NCI-H1694 (cell line): ENCODE measurements around the gene BAX.
A peak's percentile ranks its signal among the peaks of the same experiment; 100 is the strongest.
"Not testable (repeated sequence)": the region's sequence is repeated elsewhere in the genome, so short reads cannot be mapped to it uniquely, and the experiment has no call there.

ENCODE experiments used
- DNase-seq: peaks from one replicate; lab custom pipeline; 2025; lab: John Stamatoyannopoulos, UW

The BAX gene

DNA sequence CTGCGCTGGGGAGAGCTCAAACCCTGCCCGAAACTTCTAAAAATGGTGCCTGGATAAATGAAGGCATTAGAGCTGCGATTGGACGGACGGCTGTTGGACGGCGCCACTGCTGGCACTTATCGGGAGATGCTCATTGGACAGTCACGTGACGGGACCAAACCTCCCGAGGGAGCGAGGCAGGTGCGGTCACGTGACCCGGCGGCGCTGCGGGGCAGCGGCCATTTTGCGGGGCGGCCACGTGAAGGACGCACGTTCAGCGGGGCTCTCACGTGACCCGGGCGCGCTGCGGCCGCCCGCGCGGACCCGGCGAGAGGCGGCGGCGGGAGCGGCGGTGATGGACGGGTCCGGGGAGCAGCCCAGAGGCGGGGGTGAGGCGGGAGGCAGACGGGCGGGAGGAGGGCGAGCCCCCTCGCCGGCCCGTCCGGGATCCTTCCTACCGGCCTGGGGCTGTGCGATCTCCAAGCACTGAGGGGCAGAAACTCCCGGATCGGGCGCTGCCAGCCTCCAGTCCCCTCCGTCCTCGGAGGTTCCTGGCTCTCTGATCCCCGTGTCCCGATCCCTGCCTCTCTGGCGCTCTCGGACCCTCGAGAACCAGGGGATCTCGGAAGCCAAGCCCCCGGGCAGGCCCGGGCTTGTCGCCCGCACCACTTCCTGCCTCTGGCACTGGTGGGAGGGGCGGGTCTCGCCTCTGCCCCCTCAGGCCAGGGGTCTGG lies at the start of gene BAX:
Gene BAX (plus strand): TSS at position 281 of the 713 bp plus-strand sequence. CDS start 54 bp downstream, at position 335.
- DNase-seq = peak; percentile 97

DNA sequence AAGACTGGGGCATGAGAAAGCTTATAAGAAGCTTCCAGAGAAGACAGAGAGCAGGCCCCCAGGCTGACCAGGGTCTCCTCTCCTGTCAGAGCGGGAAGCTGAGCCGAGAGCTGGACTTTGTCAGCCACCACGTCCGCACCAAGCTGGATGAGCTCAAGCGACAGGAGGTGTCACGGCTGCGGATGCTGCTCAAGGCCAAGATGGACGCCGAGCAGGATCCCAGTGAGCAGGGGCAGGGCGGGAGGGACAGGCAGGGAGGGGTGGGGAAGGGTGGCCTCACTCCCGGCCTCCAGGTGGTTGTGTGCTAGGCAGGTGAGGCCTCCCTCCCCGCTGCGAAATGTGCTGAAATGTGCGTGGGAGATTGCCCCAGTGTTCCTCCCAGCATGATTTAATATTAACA lies 49.0 kb upstream of the BAX start:
- no peak for DNase-seq

DNA sequence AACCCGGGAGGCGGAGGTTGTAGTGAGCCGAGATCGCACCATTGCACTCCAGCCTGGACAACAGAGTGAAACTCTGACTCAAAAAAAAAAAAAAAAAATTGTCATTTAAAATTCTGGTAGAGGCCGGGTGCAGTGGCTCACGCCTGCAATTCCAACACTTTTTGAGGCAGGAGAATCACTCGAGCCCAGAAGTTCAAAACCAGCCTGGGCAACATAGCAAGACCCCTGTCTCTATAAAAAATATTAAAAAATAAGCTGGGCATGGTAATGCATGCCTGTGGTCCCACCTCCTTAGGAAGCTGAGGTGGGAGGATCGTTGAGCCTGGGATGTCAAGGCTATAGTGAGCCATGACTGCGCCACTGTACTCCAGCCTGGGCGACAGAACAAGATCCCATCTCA lies 48.4 kb upstream of the BAX start:
- DNase-seq = no peak

DNA sequence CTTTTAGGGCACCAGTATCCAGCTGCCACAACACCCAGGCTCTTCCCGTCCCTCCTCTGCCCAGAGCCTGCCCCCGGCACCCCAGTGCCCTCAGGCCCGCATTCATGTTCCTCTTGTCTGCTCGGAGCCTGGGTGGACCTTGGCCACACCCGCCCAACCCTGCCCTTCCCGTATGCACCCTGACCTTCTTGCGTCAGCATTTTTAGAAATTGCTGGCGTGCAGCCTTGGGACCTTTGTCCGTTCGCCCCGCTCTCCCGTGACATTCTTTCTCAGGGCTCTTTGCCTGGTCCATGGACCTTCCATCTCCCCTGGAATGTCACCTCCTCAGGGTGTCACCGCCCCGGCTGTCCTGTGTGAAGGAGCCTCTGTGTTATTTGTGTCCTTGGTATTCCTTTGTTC lies 47.0 kb upstream of the BAX start:
- no peak for DNase-seq

DNA sequence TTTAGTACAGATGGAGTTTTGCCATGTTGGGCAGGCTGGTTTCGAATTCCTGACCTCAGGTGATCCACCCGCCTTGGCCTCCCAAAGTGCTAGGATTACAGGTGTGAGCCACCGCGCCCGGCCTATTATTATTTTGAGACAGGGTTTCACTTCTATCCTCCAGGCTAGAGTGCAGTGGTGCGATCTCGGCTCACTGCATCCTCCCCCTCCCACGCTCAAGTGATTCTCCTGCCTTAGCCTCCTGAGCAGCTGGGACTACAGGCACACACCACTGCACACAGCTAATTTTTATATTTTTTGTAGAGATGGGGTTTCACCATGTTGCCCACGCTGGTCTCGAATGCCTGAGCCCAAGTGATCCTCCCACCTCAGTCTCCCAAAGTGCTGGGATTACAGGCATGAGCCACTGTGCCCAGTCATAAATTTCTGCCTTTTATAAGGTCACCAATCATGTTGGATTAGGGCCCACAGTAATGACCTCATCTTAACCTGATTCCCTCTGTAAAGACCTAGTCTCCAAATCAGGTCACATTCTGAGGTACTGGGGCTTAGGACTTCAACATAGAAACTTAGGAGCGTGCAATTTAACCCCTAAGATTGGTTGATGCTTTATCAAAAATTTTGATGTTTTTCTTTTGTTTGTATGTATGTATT lies 45.1 kb upstream of the BAX start:
- not testable (repeated sequence) for DNase-seq

DNA sequence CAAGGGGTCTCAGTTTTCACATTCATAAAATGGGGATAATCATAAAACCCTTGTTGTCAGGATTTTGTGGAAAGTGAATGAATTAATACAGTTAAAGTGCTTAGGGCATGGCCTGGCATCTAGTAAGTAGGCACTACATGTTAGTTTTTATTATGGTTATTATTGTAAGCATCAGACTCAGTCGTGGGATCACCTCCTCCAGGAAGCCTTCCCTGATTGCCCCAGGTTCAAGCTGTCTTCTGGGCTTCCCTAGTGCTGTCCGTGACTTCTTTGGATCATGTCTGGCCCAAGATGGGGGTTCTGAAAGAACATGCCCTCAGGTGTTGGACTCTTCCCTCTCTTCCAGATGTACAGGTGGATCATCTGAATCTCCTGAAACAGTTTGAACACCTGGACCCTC lies 43.9 kb upstream of the BAX start:
- DNase-seq = no peak

DNA sequence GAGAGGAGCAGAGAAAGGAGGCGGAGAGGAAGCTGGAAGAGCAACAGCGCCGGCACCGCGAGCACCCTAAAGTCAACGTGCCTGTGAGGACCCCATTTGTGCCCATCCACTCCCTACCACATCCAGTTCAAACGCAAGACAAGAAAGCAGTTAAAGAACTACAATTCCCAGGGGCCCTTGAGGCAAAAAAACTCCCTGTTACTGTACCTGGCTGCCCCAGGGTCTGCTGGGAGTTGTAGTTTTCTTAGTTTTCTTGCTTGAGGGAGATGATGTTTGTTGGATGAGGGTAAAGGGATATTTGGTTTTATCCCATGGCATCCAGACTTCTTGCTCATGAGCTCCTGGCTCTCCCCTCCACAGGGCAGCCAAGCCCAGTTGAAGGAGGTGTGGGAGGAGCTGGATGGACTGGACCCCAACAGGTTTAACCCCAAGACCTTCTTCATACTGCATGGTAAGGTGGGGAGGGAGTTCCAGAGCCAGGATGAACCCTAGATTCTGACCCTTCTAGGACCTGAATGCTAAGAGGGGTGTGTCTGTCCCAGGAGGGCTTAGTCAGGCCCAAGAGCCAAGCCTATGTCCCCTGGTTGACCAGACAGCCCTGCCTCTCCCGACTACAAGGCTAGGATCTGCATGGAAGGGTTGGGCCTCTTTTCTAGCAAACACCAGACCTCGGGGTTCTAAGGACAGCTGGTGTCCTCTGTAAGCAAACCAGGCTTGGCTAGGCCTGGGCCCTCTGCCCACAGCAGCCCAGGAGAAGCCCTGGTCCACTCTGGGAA lies 41.4 kb upstream of the BAX start:
- no peak for DNase-seq

DNA sequence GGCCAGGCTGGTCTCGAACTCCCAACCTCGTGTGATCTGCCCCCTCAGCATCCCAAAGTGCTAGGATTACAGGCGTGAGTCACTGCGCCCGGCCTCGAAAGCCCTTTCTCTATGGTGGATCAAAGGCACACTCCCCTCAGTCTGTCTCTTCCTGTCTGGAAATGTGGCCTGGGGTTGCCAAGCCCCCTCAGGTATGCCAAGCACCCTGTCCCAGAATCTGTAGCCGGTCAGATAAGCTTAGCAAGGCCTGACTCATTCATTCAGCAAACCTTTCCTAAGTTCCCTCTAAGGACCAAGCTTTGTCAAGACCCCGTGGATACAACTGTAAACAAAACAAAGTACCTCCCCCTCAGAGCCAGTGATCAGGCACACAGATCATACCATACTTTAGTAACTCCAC lies 40.5 kb upstream of the BAX start:
- no peak for DNase-seq

DNA sequence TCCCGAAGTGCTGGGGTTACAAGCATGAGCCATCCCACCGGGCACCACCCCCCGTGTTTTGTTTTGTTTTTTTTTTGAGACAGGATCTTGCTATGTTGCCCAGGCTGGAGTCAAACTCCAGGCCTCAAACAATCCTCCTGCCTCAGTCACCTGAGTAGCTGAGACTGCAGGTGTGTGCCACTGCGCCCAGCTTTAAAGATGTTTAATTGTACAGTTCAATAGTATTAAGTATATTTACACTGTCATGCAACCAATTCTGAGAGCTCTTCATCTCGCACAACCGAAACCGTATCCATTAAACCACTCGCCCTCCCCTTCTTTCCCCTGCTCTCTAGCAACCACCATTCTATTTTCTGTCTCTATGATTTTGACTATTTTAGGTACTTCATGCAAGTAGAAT lies 38.9 kb upstream of the BAX start:
- no peak for DNase-seq

DNA sequence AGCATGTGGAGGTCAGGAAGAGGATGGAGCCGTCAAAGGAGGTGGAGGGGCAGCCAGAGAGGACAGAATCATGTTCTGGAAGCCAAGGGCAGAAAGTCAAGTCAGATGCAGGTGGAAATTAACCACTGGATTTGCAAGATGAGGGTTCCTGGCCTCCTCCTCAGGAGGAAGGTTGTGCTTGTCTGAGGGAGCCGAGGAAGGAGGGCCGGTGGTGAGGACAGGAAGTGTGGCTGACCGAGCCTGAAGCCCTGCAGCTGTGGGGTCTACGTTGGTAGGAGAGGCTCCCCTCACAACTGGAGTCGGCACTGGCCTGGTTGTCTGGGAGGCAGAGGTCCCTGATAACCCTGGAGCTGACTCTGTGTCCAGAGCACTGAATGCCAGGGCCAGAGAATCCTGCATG lies 36.6 kb upstream of the BAX start:
- DNase-seq = no peak

DNA sequence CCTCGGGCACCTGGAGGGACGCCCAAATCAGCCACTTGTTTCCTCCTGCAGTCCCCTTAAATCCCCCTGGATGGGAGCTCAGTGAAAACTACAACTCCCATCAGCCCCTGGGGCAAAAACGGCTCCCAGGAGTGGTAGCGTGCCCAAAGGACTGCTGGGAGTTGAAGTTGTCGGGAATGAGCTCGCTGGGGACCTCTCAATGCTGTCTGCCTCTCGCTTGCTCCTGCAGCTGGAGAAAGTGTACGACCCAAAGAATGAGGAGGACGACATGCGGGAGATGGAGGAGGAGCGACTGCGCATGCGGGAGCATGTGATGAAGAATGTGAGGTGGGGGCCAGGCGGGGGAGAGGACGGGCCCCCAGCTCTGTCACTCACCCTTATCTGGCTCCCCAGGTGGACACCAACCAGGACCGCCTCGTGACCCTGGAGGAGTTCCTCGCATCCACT lies 35.9 kb upstream of the BAX start:
- DNase-seq = no peak

DNA sequence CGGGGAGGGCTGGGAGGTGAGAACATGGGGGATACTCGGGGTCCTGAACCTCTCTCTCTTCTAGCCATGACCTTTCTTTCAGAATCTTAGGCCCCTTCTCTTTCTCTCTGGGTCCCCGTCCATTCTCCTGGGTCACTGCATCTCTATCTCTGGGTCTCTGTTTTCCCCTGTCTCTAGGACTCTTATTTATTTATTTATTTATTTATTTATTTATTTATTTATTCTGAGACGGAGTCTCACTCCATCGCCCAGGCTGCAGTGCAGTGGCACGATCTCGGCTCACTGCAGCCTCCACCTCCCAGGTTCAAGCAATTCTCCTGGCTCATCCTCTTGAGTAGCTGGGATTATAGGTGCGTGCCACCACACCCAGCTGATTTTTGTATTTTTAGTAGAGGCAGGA lies 35.4 kb upstream of the BAX start:
- DNase-seq = not testable (repeated sequence)

DNA sequence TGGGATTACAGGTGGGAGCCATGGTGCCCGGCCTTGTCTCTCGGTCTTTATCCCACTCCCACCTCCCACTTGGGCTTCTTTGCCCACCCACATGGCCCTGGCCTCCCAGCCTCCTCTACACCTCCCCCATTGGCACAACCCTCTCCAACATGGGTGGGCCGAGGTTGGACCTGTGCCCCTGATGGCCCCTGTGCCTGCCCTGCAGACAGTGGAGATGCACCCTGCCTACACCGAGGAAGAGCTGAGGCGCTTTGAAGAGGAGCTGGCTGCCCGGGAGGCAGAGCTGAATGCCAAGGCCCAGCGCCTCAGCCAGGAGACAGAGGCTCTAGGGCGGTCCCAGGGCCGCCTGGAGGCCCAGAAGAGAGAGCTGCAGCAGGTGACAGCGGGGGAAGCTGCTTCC lies 33.7 kb upstream of the BAX start:
- DNase-seq = no peak

DNA sequence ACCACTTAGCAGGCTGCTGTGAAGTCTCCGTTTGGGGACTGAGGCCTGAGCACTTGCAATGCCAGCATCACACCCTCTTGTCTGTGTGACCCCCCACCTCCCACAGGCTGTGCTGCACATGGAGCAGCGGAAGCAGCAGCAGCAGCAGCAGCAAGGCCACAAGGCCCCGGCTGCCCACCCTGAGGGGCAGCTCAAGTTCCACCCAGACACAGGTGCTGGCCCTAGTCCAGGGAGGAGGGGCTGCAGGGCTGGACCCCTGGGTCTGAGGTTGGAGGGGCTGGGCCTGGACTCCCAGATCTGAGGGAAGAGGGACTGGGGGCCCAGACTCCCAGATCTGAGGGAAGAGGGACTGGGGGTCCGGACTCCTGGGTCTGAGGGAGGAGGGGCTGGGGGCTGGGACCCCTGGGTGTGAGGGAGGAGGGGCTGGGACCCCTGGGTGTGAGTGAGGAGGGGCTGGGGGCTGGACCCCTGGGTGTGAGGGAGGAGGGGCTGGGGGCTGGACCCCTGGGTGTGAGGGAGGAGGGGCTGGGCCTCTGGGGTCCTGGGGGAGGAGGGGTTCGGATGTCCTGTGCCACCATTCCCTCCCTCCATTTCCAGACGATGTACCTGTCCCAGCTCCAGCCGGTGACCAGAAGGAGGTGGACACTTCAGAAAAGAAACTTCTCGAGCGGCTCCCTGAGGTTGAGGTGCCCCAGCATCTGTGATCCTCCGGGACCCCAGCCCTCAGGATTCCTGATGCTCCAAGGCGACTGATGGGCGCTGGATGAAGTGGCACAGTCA lies 32.8 kb upstream of the BAX start:
- no peak for DNase-seq

DNA sequence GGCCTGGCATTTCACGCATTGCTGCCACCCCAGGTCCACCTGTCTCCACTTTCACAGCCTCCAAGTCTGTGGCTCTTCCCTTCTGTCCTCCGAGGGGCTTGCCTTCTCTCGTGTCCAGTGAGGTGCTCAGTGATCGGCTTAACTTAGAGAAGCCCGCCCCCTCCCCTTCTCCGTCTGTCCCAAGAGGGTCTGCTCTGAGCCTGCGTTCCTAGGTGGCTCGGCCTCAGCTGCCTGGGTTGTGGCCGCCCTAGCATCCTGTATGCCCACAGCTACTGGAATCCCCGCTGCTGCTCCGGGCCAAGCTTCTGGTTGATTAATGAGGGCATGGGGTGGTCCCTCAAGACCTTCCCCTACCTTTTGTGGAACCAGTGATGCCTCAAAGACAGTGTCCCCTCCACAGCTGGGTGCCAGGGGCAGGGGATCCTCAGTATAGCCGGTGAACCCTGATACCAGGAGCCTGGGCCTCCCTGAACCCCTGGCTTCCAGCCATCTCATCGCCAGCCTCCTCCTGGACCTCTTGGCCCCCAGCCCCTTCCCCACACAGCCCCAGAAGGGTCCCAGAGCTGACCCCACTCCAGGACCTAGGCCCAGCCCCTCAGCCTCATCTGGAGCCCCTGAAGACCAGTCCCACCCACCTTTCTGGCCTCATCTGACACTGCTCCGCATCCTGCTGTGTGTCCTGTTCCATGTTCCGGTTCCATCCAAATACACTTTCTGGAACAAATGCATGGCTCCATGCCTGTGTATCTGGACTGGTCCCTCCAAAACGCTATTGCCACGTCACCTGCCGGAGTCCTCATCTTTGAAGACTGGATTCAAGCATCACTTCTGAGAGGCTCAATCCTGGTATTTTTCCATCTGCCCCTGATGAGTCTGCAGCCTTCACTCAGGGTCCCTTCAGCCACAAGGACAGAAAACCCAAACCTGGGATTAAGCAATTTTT lies 31.9 kb upstream of the BAX start:
- no peak for DNase-seq

DNA sequence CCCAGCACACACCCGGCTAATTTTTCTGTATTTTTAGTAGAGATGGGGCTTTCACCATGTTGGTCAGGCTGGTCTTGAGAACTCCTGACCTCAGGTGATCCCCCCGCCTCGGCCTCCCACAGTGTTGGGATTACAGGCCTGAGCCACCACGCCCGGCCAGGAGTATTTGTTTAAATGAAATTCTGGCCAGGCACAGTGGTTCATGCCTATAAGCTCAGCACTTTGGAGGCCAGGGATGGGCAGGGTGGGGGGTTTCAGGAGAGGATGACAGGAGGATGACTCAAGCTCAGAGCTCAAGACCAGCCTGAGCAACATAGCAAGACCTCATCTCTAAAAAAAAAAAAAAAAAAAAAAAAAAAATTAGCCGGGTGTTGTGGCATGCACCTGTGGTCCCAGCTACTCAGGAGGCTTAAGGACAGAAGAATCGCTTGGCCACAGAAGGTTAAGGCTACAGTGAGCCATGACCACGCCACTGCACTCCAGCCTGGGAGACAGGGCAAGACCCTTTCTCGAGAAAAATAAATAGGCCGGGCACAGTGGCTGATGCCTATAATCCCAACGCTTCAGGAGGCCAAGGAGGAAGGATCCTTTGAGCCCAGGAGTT lies 29.3 kb upstream of the BAX start:
- no peak for DNase-seq

DNA sequence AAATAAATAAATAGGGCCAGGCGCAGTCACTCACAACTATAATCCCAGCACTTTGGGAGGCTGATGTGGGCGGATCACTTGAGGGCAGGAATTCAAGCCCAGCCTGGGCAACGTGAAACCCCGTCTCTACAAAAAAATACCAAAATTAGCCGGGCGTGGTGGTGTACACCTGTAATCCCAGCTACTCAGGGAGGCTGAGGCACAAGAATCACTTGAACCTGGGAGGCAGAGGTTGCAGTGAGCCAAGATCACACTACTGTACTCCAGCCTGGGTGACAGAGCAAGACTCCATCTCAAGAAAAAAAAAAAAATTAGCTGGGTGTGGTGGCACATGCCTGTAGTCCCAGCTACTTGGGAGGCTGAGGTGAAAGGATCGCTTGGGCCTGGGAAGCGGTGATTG lies 28.8 kb upstream of the BAX start:
- DNase-seq = not testable (repeated sequence)

DNA sequence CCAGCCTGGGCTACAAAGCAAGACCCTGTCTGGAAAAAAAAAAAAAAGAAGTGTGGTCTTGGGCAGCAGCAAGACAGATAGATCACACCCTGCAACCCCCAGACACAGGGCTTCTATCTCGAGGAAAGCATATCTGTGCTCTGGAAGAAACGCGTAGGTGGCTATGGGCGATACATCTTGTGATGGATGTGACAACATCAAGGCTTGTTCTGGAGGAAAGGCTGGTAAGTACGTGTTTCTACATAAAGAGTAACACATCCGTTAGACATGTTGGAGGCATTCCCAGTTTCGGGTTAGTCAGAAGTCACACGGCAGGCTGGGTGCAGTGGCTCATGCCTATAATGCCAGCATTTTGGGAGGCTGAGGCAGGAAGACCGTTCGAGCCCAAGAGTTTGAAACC lies 27.8 kb upstream of the BAX start:
- DNase-seq = peak; percentile 10

DNA sequence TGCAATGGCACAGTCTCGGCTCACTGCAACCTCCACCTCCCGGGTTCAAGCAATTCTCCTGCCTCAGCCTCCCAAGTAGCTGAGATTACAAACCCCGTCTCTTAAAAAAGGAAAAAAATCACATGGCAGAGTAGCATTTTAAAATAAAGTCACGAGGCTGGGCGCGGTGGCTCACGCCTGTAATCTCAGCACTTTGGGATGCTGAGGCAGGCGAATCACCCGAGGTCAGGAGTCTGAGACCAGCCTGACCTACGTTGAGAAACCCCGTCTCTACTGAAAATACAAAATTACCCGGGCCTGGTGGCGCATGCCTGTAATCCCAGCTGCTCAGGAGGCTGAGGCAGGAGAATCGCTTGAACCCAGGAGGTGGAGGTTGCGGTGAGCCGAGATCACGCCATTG lies 27.0 kb upstream of the BAX start:
- not testable (repeated sequence) for DNase-seq

DNA sequence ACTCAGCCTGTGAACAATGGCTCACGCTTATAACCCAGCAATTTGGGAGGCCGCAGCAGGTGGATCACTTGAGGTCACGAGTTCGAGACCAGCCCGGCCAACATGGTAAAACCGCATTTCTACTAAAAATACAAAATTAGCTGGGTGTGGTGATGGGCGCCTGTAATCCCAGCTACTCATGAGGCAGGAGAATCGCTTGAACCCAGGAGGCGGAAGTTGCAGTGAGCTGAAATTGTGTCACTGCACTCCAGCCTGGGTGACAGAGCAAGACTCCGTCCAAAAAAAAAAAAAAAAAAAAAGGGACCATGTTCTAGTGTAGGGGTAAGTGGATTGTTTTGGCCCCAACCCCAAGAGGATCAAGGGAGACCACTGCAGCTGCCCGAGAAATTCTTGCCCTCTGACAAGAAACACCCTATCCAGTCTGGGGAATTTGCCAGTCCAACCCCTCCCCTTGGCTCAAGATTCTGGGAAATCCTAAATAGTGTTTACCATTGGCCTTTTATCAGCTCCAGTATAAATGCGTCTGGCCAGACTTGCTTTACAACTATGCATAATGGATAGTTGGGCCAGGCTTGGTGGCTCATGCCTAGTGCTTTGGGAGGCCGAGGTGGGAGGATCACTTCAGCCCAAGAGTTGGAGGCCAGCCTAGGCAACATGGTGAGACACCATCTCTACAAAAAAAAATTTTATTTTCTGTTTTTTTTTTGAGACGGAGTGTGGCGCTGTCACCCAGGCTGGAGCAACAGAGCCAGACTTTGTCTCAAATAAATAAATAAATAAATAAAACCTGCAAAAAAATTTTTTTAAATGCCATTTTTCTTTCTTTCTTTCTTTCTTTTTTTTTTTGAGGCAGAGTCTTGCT lies 26.3 kb upstream of the BAX start:
- DNase-seq = no peak
